GM23338 (cell line): ENCODE data around the gene NLRP5.

ENCODE experiments used
- CTCF ChIP-seq, 2 experiments: fragments of 200-600 bp in 1 of 2; sonication (generic) in 1 of 2; conservative IDR thresholded peaks; 2 replicates each; pipeline versions ENCODE4 v1.5.1 to v1.6.1; 2016 to 2017; ENCODE audit warnings: antibody characterized with exemption in 2 of 2, low read depth in 2 of 2, mild to moderate bottlenecking in 2 of 2, moderate library complexity in 1 of 2
- JUNB ChIP-seq: IDR thresholded peaks from one replicate; pipeline ENCODE4 v1.6.1; 2016; ENCODE audit warnings: antibody characterized with exemption; ENCODE audit not compliant: unreplicated experiment
- REST ChIP-seq: IDR thresholded peaks from one replicate; pipeline ENCODE4 v1.6.1; 2018; ENCODE audit warnings: antibody characterized with exemption; ENCODE audit not compliant: unreplicated experiment

- TF ChIP-seq CTCF (conservative IDR thresholded peaks at IDR 0.05; ENCODE audit: low read depth in 2 of 2): no peak
- no peak for TF ChIP-seq REST
- no peak for TF ChIP-seq JUNB
These were observed 30.1 kb upstream of the NLRP5 start for GRCh38 chr19:55956431-55956830.
